HG03575 (cell line): ENCODE data around the gene HSD17B4.
A peak's percentile ranks its signal among the peaks of the same experiment; 100 is the strongest.
"Not testable (repeated sequence)": the region's sequence is repeated elsewhere in the genome, so short reads cannot be mapped to it uniquely, and the experiment has no call there.

Experiments used
- ATAC-seq: cut with Tn5 transposase; IDR thresholded peaks from one replicate; pipeline ENCODE4 v1.9.1; 2021; ENCODE audit not compliant: unreplicated experiment, insufficient number of reproducible peaks, low FRiP score; ENCODE audit errors: extremely low read depth

HSD17B4 gene

DNA sequence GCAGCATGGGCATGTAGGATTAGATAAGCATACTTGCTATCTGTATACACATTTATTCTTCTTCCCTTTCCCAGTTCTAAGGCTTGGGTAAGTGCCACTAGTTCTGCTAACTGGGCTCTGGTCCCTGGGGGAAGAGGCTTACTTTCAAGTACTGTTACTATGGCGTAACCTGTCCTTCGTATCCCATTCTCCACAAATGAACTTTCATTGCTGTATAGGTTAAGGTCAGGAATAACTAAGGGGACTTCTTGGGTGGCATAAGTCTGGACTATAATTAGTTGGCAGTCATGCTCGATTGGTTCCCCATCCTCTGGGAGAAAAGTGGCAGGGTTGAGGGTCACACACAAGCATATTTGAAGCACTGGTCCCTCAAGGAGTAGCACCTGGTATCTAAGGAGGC is 23.7 kb upstream of the HSD17B4 start:
- not testable (repeated sequence) for ATAC-seq

DNA sequence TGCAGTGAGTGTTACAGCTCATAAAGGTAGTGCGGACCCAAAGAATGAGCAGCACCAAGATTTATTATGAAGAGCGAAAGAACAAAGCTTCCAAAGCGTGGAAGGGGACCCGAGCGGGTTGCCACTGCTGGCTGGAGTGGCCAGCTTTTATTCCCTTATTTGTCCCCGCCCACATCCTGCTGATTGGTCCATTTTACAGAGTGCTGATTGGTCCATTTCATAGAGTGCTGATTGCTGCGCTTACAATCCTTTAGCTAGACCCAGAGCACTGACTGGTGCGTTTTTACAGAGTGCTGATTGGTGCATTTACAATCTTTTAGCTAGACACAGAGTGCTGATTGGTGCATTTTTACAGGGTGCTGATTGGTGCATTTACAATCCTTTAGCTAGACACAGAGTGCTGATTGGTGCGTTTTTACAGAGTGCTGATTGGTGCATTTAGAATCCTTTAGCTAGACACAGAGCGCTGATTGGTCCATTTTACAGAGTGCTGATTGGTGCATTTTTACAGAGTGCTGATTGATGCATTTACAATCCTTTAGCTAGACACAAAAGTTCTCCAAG is 19.5 kb upstream of the HSD17B4 start:
- not testable (repeated sequence) for ATAC-seq

DNA sequence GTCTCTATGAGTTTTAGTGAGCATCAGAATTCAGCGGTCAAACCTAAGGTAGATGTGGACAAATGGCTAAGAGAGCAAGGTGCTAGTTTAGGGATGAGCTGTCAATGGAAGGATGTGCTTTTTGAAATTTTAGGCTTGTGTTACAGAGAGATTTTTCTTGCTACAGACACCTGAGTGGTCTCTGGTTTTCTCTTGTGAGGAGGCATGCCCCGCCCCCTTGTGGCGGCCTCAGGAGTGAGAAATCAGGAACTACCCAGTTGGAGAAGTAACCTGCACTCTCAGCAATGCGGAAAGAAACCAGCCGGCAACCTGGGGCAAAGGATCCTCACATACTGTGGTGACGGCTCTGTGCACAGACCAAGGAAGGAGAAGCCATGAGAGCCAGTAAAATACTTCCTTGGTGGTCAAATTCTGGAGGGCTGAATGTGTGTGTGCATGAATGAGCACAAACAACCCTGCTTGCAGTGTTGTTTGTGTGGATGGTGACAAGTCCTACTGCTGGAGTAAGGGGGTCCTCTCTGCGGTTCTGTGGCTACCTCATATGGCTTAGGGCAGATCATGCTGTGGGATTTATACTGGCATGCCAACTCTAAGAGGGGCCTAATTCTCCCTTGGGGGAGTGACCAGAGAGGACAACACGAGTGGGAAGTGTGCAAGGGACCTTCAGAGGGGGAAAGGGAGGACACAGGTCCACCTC is 16.7 kb upstream of the HSD17B4 start:
- ATAC-seq: no peak

DNA sequence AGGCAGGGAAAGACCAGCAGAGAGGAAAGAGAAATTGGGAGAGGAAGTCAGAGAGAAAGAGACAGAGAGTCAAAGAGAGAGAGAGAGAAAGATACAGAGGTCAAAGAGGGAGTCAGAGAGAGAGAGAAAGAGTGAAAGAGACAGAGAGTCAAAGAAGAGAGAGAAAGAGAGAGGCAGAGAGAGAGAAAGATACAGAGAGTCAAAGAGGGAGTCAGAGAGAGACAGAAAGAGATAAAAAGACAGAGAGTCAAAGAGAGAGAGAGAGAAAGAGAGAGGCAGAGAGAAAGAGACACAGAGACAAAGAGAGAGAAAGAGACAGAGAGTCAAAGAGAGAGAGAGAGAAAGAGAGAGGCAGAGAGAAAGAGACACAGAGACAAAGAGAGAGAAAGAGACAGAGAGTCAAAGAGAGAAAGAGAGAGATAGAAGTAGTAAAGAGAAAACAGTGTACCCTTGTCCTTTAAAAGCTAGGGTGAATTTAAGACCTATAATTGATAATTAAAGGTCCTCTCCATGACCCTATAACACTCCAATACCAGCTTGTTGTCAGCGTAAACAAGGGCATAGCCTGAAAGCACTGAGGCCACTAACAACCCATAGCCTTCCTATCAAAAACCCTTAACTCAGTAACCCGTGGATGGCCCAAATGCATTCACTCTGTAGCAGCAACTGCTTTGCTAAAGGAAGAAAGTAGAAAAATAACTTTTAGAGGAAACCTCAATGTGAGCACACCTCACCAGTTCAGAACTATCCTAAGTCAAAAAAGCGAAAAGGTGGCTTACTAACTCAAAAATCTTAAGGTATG is 14.3 kb upstream of the HSD17B4 start:
- ATAC-seq: not testable (repeated sequence)

DNA sequence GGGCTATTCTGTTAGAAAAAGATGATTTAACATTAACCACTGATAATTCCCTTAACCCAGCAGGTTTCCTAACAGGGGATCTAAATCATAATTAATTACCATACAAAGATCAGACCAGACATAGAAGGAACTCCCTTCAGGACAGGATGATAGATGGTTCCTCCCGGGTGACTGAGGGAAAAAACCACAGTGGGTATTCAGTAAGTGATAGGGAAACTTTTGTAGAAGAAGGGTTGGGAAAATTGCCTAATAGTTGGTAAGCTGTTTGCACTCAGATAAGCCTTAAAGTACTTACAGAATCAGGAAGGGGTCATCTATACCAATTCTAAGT is 13.7 kb upstream of the HSD17B4 start:
- not testable (repeated sequence) for ATAC-seq

DNA sequence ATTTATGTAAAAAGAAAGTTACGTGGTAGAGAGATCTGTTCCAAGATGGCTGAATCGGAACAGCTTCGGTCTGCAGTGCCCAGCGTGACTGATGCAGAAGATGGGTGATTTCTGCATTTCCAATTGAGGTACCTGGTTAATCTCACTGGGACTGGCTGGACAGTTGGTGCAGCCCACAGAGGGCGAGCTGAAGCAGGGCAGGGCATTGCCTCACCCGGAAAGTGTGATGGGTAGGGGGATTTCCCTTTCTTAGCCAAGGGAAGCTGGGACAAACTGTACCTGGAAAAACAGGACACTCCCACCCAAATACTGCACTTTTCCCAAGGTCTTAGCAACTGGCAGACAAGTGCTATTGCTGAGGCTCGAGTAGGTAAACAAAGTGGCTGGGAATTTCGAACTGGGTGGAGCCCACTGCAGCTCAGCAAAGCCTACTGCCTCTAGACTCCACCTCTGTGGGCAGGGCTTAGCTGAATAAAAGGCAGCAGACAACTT is 13.1 kb upstream of the HSD17B4 start:
- ATAC-seq: no peak

DNA sequence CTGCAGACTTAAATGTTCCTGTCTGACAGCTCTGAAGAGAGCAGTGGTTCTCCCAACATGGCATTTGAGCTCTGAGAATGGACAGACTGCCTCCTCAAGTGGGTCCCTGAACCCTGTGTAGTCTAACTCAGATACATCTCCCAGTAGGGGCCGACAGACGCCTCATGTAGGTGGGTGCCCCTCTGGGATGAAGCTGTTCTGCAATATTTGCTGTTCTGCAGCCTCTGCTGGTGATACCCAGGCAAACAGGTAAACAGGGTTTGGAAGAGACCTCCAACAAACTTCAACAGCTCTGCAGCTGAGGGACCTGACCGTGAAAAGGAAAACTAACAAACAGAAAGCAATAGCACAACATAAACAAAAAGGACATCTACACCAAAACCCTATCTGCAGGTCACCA is 12.7 kb upstream of the HSD17B4 start:
- ATAC-seq: not testable (repeated sequence)

DNA sequence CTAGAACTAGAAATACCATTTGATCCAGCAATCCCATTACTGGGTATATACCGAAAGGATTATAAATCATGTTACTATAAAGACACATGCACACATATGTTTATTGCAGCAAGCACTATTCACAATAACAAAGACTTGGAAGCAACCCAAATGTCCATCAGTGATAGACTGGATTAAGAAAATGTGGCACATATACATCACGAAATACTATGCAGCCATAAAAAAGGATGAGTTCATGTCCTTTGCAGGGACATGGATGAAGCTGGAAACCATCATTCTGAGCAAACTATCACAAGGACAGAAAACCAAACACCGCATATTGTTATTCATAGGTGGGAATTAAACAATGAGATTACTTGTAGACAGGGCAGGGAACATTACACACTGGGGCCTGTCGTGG is 7.7 kb upstream of the HSD17B4 start:
- not testable (repeated sequence) for ATAC-seq

DNA sequence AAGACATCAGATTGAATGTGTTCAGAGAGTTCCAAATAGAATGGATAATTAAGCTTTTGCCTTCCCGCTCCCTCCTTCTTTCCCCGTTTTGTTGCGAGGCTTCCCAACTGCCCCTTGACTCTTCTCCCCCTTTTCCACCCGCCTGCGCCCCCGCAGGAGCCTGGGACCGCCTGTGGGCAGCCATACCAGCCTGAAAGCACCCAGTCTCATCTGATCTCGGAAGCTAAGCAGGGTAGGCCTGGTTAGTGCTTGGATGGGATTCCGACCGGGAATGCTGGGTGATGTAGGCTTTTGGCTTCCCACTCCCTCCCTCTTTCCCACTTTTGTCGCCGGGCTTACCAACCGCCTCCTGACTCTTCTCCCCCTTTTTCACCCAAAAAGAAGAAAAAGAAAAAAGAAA is 6.8 kb upstream of the HSD17B4 start:
- no peak for ATAC-seq

DNA sequence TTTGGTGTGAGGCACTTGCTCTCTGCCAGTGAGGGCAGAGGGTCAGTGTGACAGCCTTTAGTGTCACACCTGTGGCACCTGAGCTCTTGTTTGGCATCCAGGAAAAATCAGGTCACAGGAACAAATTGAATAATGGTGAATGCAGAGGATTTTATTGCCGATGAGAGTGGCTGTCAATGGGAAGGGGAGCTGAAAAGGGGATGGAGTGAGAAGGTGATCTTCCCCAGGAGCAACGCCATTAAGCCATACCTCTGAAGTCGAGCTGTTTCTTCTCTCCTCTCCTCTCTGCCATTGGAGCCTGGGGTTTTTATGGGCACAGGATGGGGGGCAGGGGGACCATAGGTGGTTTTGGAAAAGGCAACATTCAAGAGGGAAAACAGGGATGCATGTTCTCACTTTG is 2.4 kb upstream of the HSD17B4 start:
- no peak for ATAC-seq

DNA sequence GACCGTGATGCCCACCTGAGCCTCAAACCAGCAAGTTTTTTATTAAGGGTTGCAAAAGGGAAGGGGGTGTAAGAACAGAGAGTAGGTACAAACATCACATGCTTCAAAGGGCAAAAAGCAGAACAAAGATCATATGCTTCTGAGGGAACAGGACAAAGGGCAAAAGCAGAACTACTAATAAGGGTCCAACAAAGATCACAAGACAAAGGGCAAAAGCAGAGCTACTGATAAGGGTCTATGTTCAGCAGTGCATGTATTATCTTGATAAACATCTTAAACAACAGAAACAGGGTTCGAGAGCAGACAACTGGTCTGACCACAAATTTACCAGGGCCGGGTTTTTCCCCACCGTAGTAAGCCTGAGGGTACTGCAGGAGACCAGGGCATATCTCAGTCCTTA is 1.7 kb upstream of the HSD17B4 start:
- not testable (repeated sequence) for ATAC-seq

DNA sequence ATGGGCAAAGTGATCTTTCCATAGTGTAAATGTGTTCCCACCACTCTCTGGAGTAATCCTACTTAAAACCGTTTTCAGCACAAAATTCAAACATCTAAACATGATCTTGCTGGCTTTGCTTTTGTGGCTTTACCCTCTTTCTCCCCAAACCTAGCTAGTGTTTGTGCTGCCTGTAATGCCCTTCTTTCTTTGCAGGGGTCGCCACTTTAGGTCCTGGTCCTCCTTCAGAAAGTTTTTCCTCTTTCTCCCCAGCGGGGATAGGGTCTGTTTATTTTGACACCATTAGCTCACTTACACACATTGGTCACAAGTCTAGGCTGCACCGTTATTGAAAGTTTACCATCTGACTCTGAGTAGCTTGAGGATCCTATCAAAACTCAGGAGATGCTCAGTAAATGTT is 736 bp upstream of the HSD17B4 start:
- ATAC-seq: no peak

DNA sequence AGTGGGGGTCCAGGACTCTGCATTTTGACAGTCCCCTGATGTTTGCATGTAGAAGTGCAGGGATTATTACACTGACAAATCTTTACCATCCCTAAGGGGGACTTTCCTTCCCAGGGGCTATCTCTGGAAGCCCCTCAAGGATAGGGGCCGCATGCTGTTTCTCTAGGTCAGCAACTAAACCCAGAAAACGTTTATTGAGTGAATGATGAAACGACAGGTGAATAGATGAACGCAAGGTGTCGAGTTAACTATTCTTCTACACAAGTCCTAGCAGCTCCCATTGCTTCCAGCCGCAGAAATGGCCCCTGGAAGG is 281 bp upstream of the HSD17B4 start:
- ATAC-seq: no peak

DNA sequence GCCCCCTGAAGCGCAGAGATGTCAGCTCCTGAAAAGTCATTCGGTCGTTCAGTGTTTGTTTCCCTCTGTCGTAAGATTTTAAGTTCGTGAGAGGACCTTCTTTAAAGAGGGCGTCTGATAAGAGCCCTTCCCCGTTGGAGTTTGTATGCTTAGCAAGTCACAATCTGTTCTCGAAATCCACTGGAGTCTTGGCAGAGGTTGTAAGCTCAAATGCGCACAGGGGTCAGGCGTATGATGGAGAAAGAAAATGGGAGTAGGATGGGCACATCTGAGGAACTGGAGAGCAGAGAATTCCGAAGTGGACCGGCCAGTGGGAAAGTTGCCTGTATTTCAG is 710 bp downstream of the HSD17B4 start:
- ATAC-seq: no peak

DNA sequence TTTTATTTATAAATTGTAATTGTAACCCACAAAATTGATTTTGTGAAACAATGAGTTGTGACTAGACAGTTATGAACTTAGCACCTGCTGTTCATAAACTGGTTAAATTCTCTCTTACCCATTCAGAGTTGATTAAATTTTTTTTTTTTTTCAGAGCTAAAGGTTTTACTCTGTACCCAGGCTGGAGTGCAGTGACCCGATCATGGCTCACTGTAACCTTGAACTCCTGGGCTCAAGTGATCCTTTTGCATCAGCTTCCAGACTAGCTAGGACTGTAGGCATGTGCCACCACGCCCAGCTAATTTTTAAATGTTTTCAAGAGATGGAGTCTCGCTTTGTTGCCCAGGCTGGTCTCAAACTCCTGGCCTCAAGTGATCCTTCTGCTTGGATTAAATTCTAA is 1.9 kb downstream of the HSD17B4 start:
- no peak for ATAC-seq

DNA sequence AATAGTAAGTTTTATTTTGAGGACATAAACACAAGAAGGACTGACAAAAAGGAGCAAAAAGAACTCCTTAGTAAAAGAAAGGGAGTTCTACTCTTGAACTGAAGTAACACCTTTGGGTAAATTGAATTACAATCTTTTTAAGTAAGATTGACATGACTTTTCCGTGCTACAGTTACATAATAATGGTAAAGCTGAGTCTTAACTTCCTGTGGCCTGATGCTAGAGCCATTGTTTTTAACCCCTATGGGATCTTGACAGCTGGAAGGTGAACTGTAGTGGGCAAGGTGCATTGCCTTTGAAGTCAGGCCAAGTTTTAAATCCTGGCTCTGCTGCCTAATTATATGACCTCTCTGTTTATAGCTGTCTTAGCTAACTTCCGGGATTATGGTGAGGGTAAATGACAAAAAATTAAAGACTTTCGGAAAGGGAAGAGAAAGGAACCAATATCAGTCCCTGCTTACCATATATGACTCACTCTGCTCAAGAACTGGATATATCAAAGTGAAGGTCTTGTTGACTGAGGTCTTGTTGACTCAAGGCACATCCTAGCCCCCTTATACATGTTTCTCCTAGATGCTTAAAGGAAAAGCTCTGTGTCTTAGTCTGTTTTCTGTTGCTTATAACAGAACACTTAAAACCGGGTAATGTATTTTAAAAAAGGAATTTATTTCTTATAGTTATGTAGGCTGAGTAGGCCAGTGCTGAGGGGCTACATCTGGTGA is 6.8 kb downstream of the HSD17B4 start:
- no peak for ATAC-seq

DNA sequence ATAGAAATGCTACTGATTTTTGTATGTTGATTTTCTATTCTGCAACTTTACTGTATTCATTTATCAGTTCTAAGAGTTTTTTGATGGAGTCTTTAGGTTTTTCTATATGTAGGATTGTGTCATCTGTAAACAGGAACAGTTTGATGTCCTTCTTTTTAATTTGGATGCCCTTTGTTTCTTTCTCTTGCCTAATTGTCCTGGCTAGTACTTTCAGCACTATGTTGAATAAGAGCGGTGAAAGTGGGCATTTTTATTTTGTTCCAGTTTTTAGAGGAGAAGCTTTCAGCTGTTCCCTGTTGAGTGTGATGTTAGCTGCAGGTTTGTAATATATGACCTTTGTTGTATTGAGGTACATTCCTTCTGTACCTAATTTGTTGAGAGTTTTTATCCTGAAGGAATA is 13.3 kb downstream of the HSD17B4 start:
- no peak for ATAC-seq

DNA sequence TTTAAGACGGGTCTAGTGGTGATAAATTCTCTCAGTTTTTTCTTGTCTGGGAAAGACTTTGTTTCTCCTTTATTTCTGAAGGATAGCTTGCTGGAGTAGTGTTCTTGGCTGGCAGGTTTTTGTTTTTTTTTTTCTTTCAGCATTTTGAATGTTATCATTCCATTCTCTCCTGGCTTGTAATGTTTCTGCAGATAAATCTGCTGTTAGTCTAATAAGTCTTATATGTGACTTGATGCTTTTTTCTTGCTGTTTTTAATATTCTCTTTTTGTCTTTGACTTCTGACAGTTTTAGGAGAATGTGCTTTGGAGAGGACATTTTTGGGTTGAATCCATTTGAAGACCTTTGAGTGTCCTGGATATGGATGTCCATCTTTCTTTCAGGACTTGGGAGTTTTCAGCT is 16.0 kb downstream of the HSD17B4 start:
- ATAC-seq: no peak

DNA sequence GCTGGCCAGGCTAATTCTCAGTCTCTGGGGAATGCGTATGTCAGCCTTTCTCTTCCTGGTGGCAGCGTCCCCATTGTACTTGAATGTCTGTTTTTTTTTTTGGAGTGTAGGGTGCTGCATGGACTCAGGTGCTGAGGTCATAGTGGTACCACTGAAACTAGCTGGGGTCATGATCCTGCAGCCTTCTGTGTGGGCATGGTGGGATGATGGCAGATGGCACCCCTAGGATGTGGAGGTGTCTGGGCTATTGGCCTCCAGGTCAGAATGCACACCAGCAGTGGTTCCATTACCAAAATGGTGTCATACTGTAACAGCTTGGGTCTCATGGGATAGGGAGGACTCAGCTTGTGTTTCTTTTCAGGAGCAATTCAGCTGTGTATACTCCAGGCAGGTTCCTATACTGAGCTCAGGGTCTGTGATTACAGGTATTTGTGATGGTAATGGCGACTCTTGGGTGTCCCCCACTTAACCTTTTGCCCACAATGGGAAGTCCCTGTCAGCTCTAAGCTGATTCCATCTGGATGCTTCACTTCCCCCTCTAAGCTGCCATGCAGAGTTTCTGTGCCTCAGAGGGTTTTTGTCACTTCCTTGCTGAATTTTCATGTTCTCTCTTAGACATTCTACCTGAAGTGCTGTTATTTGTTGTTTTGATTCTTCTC is 17.9 kb downstream of the HSD17B4 start:
- ATAC-seq: peak; percentile 43
